MM.1S (cell line): ENCODE data around the gene BOD1.

Experiments
- EZH2 ChIP-seq: fragments of 300-600 bp; sonication (generic); optimal IDR thresholded peaks from 2 replicates; pipeline ENCODE3; 2017; ENCODE audit warnings: low read depth, mild to moderate bottlenecking, antibody characterized with exemption, low read length, mixed read lengths
- TF ChIP-seq, protein P1 (sequence below): fragments of 300-600 bp; sonication (generic); IDR thresholded peaks from 2 replicates; pipeline ENCODE4 v1.5.1; 2016; ENCODE audit warnings: antibody characterized with exemption, low read length, mixed read lengths

DNA sequence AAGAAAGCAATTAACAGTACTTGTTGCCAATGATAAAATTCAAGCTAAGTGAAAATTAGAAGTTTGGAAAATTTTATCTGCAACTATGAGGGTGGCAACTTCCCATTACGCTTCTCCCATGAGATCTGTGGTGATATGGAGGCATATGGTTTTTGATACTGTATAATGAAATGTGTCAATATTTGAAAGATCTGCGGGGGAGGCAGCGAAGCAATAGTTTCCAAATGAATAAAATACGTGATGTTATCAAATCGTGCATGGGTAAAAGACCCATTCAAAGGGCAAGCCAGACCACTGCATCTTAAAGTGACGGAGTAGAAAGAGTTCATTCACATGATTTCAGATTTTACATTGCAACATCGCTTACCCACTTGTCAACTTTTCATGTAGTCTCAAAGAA lies 20.9 kb upstream of the BOD1 start:
- TF ChIP-seq, protein P1, sequence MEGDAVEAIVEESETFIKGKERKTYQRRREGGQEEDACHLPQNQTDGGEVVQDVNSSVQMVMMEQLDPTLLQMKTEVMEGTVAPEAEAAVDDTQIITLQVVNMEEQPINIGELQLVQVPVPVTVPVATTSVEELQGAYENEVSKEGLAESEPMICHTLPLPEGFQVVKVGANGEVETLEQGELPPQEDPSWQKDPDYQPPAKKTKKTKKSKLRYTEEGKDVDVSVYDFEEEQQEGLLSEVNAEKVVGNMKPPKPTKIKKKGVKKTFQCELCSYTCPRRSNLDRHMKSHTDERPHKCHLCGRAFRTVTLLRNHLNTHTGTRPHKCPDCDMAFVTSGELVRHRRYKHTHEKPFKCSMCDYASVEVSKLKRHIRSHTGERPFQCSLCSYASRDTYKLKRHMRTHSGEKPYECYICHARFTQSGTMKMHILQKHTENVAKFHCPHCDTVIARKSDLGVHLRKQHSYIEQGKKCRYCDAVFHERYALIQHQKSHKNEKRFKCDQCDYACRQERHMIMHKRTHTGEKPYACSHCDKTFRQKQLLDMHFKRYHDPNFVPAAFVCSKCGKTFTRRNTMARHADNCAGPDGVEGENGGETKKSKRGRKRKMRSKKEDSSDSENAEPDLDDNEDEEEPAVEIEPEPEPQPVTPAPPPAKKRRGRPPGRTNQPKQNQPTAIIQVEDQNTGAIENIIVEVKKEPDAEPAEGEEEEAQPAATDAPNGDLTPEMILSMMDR, result no peak
- no peak for TF ChIP-seq EZH2
